GOT3 (cell line): Measurements from ENCODE around the gene TGFBI.

Experiments
- DNase-seq: peaks from one replicate; lab custom pipeline; 2025; ENCODE audit warnings: mixed read lengths; lab: John Stamatoyannopoulos, UW

The TGFBI gene

DNA sequence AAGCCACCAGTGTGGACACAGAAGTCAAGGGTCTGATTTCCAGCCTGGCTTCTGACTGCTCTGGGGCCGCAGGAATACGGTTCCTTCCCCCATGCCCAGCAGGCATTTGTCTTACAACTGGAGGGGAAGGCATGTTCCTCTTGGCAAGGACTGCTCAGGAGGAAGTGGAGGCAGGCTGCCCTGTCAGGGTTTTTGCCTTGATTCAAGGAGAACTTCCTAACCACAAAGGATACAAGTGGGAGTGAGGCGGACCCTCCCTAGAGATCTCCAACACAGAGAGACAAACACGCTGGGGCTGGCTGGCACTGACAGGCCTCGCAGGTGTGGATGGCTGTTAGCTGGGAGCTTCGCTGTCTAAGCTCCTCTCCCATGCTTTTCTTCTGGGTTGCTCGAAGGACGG is 19.1 kb downstream of the TGFBI start:
- DNase-seq, result no peak

- DNase-seq, result no peak
These were observed 20.2 kb downstream of the TGFBI start for GRCh38 chr5:136048966-136049365.

DNA sequence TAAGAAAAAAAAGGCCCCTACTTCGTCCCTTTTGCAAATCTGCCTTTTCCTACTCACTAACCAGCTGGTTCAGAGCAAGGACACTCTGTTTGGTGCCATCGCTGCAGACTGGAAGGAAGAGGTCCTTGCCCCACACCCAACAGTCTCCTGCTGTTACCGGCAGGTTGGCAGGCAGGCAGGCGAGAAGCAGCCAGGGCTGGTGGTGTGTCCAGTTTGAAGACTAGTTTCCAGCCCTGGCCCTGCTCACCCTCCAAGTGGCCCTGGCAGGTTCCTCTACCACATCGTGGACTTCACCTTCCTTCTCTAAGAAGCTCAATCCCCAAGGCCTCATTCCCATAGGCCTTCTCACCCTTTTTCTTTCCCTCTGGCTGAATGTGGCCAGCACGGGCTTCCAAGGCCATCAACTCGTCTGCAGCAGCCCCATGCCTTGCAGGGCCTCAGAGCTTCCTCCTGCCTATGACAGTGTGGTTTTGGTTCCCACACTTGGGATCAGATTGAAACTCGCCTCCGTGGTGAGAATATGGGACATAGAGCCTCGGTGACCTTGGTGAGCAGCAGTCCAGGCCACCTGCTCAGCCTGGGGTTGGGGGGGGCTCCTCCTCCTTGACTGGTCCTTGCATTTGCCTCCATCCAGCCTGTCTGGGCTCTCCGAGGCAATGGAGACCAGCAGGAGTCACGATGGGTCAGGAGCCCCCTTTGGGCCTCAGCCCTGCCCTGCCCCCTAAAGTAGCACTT is 22.9 kb downstream of the TGFBI start:
- no peak for DNase-seq

DNA sequence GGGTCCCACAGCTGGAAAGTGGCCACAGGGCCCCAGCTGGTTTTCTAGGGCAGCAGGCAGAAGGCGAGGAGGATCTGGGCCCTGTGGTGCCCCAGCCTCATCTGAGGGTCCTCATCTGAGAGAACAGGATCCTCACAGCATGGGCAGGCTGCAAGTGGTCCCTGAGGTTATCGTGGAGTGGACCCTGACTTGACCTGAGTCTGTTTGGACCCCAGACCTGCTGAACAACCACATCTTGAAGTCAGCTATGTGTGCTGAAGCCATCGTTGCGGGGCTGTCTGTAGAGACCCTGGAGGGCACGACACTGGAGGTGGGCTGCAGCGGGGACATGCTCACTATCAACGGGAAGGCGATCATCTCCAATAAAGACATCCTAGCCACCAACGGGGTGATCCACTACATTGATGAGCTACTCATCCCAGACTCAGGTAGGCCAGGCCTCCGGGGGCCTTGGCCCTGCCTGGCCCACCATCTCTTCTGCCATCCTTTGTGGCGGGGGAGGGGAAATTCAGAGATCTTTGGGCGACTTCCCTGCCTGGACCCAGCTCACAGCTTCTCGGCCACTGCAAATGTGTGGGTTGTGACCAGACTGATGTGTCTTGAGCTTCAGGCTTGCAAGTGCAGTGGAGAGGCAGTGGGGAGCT is 24.0 kb downstream of the TGFBI start:
- DNase-seq, result no peak

- DNase-seq, result peak; percentile 48
These were observed 24.8 kb downstream of the TGFBI start for GRCh38 chr5:136053336-136054141.

- no peak for DNase-seq
These were observed 25.6 kb downstream of the TGFBI start for GRCh38 chr5:136054142-136055019.

DNA sequence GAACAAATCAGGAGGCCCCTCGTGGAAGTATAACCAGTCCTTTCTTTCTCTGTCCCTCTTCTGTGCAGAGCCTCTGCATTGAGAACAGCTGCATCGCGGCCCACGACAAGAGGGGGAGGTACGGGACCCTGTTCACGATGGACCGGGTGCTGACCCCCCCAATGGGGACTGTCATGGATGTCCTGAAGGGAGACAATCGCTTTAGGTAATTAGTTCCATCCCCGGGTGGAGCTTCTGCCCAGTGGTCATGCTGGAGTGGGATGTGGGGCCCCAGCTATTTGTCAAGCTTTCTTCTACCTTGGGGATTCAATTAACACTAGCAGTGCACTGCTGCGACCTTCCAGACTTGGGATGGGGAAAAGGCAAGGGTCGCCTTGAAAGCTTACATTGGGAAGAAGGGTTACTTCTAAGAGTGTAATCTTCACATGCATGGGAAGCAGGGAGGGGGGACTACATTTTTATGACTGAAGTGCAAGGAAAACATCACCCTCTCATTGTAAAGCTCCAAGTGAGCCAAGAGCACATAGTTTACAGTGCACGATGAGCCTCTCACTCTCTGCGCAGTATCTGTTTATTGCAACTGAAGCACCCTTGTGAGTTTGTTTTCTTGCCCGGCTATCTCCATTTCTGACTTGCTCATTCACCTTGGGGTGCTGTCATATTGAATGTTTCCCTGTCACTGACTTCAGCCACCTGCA is 27.0 kb downstream of the TGFBI start:
- DNase-seq, result no peak

GRCh38 chr5:136056336-136056735 is 27.5 kb downstream of the TGFBI start:
- DNase-seq, result no peak

GRCh38 chr5:136056771-136057335 is 28.1 kb downstream of the TGFBI start:
- DNase-seq, result no peak

GRCh38 chr5:136057401-136058038 is 28.7 kb downstream of the TGFBI start:
- DNase-seq, result no peak

DNA sequence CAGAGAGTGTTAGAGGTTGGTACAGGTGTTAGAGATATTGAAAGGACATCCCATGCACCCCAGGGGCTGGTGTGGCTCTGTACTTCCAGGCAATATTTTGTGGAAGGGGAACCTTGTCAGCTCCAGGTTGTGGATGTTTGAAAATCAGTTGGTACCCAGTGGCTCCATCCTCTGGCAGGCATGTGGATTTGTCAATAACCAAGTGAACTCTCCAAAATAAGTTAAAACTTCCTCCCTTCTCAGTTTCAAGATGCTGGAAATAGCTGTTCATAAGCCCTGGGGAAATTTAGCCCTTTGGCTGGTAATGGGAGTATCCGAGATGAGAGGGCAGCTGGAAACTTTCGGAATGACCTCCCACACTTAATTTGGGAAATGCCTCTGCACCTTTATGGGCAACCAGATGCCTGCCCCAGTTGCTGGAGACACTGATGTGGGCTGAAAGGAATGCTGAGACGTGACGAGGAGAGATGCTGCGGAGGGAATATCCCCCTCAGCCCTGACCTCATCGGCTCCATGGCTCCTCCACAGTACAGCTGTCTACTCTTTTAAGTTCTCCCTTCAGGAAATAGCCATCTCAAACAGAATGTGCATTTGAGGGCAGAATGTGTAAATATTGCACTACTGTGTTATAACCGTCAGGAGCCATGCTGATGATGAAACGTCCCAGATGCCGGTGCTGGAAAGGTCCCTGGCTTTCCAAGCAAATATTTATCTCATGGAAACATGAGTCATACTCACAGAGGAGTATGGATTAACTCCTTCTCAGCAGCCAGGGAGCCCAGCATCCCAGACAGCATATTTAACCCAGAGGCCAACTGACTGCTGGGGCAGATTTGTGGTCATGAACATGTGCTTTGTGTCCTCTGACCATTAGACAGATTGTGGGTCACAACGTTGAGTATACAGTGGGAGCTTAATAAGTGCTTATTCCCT is 29.5 kb downstream of the TGFBI start:
- DNase-seq, result peak; percentile 86

DNA sequence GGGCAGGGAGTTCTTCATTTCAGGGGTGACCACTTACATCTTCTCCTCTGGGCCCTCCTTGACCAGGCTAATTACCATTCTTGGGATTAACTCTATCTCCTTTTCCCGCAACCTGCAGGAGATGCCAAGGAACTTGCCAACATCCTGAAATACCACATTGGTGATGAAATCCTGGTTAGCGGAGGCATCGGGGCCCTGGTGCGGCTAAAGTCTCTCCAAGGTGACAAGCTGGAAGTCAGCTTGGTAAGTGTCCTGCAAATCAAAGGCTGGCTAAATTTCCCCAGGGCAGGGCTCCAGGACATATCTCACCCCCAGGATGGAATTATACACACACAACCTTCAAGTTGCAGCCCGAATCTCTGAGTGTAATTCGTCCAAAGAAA is 30.2 kb downstream of the TGFBI start:
- DNase-seq, result no peak

DNA sequence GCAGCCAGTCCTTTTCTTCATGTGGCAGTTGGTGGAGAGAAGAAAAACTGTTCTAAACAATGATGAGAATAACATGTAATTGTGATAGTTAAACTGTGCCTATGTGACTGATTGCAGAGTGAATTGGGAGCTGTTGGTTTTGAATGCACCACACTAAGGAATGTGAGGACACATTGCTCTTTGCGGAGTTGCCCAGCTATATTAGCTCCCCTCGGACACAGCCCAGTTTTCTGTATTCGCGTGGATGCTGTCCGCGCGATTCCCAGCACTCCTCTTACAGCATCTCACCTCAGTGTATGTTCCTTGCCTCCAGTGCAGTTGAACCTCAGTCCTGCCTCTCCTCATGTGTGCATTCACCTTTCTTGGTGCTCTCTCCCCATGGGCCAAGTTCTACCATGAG is 32.2 kb downstream of the TGFBI start:
- DNase-seq, result no peak

- no peak for DNase-seq
These were observed 33.0 kb downstream of the TGFBI start for GRCh38 chr5:136061630-136062365.

DNA sequence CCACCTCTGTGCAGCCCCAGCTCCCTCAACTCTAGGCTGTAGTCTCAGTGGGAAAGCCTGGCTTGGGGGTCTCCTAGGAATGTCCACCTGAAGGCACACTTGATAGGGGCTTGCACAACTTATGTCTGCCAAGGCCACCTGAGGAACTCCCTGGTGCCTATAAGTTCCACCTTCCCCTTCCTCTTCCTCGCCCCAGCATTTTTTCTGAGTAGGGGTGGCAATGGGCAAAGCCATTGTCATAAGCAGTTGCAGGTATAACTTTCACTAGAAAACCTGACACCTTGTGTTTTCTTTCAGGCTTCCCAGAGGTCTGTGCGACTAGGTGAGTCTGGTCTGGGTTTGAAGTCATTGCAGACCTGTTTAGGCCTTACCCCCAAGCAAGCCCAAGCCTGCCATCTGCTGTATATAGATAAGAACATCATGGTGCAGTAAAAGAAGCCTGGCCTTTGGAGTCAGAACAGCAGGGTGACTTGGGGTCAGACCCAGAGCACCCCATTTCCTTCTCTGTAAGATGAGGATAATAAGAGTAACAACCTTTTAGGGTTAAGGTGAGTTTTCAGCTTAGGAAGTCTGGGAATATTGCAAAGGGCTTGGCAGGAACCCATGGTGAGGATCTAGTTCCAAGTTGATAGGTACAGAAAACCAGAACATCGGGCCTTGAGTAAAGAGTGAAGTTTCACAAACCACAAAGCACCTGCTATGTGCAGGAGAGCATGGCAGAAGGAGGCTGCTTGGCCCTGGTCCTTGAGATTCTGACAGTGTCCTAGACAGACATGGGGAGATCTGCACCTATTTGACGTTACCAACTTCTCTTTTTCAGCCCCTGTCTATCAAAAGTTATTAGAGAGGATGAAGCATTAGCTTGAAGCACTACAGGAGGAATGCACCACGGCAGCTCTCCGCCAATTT is 33.8 kb downstream of the TGFBI start:
- no peak for DNase-seq

DNA sequence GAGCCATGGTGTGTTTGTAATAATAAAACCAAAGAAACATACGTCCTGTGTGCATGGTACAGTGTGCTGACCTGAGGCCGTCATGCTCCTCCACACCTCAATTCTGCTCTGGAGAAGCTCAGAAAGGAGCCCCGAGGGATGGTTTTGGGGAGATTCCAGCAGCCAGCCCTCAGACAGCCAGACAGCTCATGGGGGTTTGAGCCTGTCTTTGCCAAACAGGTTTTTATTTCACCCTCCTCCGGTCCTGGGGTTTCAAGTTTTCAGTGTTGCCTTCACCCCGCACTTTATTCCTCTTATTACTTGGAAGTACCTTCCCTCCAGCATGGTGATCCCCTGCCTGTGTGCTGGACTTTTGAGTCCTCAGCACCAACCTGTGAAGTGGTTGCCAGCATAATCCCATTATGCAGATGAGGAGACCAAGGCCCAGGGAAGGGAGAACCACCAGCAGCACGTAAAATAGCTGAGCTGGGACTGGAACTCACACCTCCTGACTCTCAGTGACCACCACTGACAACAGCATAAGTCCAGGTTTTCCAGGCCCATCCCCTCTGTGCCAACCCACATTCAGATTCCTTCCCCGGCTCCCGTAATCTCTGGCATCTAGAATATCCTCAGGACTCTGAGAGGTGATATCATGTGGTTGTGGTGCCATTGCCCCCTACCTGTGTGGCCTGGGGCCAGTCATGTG is 35.1 kb downstream of the TGFBI start:
- no peak for DNase-seq

DNA sequence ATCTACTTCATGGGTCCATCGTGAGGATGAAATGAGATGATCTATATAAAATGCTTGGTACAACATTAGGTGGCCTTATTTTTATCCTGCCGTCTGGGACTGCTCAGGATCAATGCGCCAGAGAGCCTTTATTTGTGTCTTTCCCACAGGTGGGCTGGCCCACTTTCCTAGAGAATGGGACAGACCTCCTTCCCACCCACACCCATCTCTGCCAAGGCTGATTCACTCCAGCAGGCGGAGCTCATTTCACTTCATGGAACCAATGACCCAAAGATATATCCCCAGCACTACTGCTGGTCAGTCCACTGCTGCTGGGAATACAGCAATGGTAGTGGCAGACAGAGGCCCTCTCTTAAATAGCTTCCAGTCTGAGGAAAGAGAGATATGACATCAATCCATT is 35.7 kb downstream of the TGFBI start:
- no peak for DNase-seq
